HG03135 (cell line): ENCODE measurements around the gene DIPK1A.

Experiments used
- ATAC-seq: cut with Tn5 transposase; IDR thresholded peaks from one replicate; pipeline ENCODE4 v1.9.1; 2021; ENCODE audit warnings: mild to moderate bottlenecking, moderate library complexity; ENCODE audit not compliant: unreplicated experiment

The DIPK1A gene

GRCh38 chr1:92808381-92808780 lies 152.9 kb downstream of the DIPK1A start:
- ATAC-seq, result no peak

GRCh38 chr1:92805216-92805615 lies 156.0 kb downstream of the DIPK1A start:
- no peak for ATAC-seq

GRCh38 chr1:92804721-92805201 lies 156.5 kb downstream of the DIPK1A start:
- ATAC-seq, result no peak

- ATAC-seq, result no peak
Measured at GRCh38 chr1:92803140-92803887, 157.9 kb downstream of the DIPK1A start.

- ATAC-seq, result no peak
Measured at GRCh38 chr1:92797961-92798360, 163.3 kb downstream of the DIPK1A start.

GRCh38 chr1:92797297-92797696 lies 164.0 kb downstream of the DIPK1A start:
- no peak for ATAC-seq

- no peak for ATAC-seq
Measured at GRCh38 chr1:92795166-92795565, 166.1 kb downstream of the DIPK1A start.

- ATAC-seq, result no peak
Measured at GRCh38 chr1:92792340-92792782, 168.9 kb downstream of the DIPK1A start.
